Measurements from ENCODE around the gene EIF2B5.
"Not testable (repeated sequence)": the region's sequence is repeated elsewhere in the genome, so short reads cannot be mapped to it uniquely, and the experiment has no call there.

EIF2B5 gene

DNA sequence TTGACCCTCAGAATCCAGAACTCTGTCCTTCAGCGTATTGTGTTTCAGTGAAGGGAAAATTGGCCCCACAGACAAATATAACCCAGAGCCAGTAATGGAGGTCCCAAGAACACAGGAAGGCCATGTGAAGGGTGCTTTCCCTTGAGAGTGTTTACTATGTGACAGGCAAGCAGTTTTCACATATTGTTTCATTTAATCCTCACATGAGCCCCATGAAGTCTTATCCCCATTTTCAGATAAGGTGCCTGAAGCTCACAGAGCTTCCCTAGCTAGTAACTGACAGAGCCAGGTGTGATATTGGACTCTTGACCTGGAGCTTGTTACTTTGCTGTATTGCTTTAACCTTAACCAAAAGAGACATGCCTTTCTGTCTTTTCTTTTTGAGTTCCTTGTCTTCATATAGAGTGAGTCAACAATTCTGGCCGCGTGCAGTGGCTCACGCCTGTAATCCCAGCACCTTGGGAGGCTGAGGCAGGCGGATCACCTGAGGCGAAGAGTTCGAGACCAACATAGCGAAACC is 10.7 kb downstream of the EIF2B5 start:
- no peak for DNase-seq (ENCODE audit: low read depth in 3 of 3, low spot score in 1 of 3)

DNA sequence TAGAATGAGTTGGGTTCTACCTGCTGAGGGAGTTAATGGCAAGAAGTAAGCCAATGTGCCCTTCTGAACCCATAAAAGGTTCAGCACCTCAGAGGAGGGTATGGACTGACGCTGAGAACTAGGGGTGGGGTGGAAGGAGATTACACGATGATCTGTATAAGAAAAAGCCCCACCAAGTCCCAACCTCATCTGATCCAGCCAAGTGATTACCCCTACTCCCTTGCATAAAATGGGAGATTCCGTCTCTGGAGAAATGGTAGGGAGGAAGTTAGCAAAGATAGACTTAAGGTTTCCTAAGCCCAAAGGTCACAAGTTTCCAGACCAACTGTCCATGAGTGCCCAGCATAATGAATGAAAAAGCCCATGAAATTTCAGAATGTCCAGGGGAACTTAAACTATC is 12.9 kb downstream of the EIF2B5 start:
- DNase-seq (ENCODE audit: low read depth in 3 of 3, low spot score in 1 of 3) = no peak

DNA sequence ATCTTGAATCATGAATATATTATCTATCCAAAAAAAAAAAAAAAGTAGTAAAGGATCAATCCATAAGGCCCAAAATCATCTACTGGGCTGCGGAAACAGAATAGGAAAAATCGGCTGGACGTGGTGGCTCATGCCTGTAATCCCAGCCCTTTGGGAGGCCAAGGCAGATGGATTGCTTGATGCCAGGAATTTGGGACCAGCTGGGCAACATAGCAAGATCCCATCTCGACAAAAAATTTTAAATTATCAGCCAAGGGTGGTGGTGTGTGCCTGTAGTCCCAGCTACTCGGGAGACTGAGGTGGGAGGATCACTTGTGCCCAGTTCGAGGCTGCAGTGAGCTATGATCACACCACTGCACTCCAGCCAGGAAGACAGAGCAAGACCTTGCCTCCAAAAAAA is 14.0 kb downstream of the EIF2B5 start:
- DNase-seq (ENCODE audit: low read depth in 3 of 3, low spot score in 1 of 3) = no peak

DNA sequence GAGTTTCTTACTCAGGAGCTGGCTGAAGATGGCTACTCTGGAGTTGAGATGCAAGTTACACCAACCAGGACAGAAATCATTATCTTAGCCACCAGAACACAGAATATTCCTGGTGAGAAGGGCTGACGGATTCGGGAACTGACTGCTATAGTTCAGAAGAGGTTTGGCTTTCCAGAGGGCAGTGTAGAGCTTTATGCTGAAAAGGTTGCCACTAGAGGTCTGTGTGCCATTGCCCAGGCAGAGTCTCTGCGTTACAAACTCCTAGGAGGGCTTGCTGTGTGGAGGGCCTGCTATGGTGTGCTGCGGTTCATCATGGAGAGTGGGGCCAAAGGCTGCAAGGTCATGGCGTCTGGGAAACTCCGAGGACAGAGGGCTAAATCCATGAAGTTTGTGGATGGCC is 14.6 kb downstream of the EIF2B5 start:
- DNase-seq (ENCODE audit: low read depth in 3 of 3, low spot score in 1 of 3) = not testable (repeated sequence)

DNA sequence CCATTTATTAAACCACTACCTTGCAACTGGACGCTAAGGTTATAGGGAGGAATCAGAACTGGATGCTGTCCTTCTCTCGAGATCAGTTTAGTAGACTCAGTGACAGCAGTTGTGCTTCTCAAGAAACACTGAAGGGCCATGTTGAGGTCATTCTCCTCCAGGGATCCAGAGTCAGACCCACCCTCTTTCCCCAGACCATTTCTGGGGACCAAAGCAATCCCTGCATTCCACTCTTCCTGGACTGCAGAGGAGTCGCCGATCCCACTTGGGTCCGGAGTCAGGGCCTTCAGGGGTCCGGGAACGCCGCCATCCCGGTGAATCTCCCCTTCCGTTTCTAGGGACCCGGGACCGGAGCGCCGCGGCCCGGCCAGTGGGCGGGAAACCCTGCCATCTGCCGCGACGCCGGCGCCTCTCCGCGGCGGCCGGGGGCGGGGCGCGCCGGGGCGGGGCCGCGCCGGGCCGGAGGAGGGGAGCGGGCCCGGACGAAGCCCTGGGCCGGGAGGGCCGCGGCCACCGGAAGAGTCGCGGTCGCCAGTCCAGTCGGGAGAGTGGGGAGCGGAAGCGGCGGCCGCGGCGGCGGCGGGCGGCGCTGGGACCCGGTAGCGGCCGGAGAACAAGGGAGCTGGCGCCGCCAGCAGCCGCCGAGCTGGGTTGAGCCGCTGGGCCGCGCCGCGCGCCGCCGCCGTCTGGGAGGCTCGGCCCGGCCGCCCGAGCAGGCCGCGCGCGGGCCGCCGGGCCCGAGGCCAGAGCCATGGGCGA is 19.9 kb downstream of the EIF2B5 start, which contains the start of gene DVL3:
DVL3 (plus strand) TSS at position 493 of the 759 bp plus-strand sequence; CDS start at position 752, 259 bp downstream.
- peak in 1 of 3 donors; percentile 19 for DNase-seq (ENCODE audit: low read depth in 3 of 3, low spot score in 1 of 3)

DNA sequence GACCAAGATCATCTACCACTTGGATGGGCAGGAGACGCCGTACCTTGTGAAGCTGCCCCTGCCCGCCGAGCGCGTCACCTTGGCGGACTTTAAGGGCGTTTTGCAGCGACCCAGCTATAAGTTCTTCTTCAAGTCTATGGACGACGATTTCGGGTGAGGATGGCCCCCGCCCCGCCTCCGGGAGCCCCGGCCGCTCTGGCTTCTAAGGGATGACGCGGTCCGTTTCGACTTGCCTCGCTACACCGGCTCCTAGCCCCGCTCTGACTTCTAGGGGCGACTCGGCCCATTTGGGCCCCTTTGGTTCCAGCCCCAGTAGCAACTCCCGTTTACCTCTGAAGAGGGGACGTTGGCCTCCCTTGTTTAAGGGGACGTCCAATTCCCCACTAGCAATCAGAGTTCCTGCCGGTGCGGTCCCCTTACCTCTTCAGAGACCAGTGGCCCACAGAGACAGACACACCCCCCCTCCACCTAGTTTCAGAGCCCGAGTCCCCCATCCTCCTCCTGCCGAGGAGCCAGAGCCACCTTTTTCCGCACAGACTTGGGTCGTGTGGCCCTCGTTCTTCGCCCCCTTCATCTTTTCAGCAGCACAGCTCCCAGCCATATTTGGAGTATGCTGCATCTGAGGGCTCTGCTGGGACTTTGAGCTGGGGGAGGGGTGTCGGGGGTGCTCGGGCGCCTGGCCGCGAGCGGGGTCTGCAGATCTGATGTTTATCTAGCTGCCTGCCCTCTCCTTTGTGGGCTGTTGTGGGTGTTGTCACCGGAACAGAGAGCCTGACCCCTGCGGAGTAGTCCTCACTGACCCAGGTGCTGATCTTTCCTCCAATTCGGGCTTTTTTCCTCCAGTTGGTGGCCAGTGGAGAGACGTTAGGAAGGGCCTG is 20.7 kb downstream of the EIF2B5 start:
- DNase-seq (ENCODE audit: low read depth in 3 of 3, low spot score in 1 of 3) = peak in 1 of 3 donors; percentile 27

DNA sequence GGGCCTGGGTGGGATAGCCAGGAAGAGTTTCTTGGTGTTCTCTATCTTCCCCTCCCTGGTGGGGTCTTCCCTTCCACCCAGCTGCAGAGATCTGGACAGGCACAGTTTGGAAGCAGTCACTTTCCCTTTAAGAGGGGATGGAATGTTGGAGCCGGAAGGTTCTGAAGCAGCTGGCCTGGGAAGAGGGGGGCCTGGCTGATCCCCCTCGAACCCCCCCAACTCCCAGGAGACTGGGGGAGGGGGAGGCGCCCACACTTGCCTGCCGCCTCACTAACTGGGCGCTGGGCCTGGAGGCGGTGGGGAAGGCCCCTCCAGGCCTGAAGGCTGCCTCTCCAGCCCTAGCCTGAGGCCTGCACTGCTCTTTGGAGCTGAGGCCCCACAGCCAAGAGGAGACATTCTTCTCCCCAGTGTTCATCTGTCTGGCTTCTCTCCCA is 21.4 kb downstream of the EIF2B5 start:
- no peak for DNase-seq (ENCODE audit: low read depth in 3 of 3, low spot score in 1 of 3)

DNA sequence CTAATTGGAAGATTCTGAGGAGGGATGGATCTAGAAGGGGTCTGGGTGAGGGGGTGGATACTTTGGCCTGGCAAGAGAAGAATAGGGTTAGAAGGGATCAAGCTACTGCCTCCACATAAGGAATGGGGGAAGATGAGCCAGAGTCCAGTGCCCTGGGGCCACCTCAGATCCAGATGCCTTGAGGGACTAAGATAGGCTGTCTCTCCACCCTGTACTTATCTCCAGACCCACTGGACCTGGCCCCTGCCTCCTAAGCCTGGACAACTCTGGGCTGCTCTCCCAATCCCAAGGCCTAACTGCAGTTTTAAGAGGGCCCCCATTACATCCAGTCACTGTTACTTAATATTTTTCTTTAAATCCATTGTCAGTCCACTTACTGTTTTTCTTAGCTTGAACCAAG is 22.0 kb downstream of the EIF2B5 start:
- DNase-seq (ENCODE audit: low read depth in 3 of 3, low spot score in 1 of 3) = no peak

DNA sequence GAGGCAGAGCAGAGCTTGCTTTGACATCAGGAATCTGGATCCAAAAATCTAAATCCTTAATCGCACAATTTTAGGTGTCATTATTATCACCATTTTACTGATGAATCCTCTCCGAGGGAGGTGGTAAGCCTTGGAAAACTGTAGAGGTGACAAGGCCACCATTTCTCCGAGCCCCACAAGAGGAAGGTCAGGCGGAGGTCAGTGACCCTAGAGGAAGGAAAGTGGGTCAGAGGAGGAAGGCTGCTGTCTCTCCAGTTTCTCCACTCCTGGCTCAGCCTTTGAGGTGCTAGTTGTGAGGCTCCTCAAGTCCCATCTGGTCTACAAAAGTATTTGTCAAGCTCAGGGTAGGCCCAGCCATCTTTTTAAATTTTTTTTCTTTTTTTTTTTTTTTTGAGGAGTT is 23.2 kb downstream of the EIF2B5 start:
- no peak for DNase-seq (ENCODE audit: low read depth in 3 of 3, low spot score in 1 of 3)

DNA sequence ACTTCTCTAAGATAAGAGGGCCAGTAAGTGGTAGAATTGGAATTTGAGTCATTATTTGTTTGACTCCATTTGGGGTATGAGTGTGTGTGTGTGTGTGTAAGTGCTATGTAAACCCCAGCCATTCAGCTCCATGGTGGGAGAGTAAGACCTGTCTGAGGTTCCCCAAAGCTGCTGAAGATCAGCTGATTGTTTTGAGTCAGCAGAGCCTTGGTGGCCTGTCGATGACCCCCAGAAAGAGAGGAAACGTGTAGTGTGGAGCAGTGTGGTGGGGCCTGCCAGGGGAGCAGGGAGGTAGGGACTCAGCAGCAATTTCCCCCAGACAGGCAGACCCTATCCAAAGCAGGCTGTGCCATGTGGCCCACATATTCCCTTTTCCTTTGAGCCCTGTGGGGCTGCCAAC is 25.3 kb downstream of the EIF2B5 start:
- no peak for DNase-seq (ENCODE audit: low read depth in 3 of 3, low spot score in 1 of 3)

DNA sequence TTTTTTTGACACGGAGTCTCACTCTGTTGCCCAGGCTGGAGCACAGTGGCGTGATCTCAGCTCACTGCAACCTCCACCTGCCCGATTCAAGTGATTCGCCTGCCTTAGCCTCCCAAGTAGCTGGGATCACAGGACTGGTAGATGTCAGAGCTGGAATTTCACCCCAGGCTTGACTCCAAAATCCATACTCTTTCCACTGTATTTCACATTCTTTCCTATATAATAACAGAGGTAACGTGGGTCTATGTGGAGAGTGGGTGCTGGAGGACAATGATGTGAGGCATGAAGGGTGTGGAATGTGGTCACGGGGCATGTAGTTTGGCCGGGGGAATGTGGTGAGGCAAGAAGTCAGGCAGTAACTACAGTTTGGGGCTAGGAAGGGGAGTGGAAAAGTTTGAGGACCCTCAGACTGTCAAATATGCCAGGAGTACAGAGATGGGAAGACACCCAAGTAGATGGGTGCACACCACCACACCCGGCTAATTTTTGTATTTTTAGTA is 27.5 kb downstream of the EIF2B5 start:
- not testable (repeated sequence) for DNase-seq (ENCODE audit: low read depth in 3 of 3, low spot score in 1 of 3)

DNA sequence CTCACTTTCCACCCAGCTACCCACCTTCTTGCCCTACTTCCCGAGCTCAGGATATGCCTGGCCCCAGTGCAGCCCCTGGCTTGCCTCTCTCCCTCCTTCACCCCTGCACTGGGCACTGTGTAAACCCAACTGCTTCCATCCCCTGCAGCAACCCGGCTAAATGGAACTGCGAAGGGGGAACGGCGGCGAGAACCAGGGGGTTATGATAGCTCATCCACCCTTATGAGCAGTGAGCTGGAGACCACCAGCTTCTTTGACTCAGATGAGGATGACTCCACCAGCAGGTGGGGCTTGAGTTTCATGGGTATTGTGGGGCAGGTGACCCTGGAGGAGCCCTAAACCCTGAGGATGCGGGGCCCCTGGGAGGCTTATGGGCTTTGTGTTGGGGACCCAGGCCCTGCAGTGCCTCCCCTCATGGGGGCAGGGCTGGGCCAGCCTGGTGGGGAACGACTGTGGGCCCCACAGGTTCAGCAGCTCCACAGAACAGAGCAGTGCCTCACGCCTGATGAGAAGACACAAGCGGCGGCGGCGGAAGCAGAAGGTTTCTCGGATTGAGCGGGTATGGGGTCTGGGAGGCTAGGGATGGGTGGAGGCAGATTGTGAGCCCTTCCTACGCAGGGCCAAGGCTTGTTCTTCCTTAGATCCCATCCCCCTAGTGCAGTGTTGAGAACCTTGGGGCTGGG is 29.6 kb downstream of the EIF2B5 start:
- no peak for DNase-seq (ENCODE audit: low read depth in 3 of 3, low spot score in 1 of 3)

DNA sequence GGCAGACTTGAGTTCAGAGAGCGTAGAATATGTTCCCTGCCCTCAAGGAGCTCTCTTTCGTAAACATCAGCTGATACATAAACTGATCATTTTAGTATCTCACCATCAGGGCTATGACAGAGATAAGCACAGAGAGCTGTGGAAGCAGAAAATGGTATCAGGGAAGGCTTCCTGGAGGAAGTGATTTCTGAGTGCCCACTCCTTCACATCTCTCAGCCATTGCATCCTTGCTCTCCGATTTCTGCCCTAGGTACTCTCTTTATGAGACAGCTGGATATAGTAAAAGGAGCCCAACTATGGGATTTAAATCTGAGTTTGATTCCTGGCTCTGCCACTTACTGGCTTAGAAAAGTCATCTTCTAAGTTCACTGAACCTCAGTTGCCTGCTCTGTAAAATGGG is 30.4 kb downstream of the EIF2B5 start:
- DNase-seq (ENCODE audit: low read depth in 3 of 3, low spot score in 1 of 3) = no peak

DNA sequence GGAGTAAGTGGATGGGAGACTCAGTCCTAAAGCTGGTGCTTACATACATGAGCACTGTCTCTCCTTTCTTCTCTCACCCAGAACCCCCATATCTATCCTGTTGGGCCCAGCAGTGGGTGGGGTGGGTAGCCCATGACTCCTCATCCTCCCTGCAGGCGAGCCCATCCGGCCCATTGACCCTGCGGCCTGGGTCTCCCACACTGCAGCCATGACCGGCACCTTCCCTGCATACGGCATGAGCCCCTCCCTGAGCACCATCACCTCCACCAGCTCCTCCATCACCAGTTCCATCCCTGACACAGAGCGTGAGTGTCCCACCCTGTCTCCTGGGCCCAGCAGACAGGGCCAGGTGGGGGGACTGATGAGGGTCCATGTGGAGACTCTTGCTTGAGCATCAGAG is 31.5 kb downstream of the EIF2B5 start:
- DNase-seq (ENCODE audit: low read depth in 3 of 3, low spot score in 1 of 3) = no peak

DNA sequence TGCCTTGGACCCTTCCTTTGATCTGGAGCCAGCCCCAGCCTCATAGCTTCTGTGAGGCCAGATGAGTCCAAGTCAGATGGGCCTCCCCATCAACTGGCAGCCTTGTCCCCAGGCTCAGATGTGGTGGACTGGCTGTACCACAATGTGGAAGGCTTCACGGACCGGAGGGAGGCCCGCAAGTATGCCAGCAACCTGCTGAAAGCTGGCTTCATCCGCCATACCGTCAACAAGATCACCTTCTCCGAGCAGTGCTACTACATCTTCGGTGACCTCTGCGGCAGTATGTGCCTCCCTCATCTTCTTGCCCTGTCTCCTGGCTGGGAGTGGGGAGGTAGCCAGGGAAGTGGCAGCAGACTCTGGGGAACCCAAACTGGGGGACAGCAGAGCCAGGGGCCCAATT is 32.6 kb downstream of the EIF2B5 start:
- DNase-seq (ENCODE audit: low read depth in 3 of 3, low spot score in 1 of 3) = no peak

DNA sequence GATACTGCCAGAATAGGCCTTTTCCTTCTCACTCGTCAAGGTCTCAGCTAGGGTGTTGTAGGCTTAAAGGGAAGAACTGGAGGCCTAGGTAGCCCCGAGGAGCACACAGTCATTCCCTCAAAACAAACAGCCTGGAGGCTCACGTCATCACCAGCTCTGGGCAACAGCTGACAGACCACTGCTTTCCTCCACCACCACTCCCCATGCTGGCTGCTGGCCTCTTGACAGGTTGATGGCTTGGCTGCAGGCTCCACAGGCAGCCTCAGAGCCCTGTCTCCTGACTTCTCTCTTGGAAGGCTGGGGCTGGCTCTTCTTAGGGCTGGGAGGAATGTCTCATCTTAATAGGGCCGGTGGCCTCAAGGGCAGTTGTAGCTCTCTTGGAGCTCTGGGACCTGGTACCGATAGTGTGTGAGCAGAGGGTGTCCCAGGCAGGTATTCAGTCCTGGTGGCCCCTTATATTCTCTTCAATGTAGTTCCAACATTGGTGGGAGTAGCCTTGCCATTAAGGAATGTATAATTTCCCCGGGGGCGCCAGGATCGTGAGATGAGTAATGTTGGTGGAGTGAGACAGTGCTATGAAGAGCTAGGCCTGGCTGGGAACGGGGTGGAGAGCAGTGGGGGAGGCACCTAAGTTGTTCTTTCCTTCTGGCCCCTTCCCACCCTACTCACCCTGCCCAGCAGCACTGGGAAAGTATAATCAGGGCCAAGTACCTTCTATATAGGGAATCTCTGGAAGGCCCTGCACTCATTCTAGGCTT is 33.4 kb downstream of the EIF2B5 start:
- DNase-seq (ENCODE audit: low read depth in 3 of 3, low spot score in 1 of 3) = no peak

DNA sequence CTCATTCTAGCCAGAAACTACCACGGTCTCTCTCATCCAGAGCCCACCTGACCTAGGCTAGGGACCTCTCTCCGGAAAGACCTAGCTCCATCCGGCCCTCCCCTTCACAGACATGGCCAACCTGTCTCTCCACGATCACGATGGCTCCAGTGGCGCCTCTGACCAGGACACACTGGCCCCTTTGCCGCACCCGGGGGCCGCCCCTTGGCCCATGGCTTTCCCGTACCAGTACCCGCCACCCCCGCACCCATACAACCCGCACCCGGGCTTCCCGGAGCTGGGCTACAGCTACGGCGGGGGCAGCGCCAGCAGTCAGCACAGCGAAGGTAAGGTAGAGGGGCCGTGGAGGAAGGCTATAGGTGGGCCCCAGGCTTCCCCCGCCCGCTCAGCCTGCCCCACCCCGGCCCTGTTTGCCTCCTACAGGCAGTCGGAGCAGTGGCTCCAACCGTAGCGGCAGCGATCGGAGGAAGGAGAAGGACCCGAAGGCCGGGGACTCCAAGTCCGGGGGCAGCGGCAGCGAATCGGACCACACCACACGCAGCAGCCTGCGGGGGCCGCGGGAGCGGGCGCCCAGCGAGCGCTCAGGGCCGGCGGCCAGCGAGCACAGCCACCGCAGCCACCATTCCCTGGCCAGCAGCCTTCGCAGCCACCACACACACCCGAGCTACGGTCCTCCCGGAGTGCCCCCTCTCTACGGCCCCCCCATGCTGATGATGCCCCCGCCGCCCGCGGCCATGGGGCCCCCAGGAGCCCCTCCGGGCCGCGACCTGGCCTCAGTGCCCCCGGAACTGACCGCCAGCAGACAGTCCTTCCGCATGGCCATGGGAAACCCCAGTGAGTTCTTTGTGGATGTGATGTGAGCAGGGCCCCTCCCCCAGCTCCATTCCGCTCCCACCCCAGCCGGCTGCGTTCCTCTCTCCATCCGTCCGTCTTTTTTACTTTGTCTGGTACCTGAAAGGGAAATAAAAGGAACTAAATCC is 35.0 kb downstream of the EIF2B5 start:
- DNase-seq (ENCODE audit: low read depth in 3 of 3, low spot score in 1 of 3) = no peak

DNA sequence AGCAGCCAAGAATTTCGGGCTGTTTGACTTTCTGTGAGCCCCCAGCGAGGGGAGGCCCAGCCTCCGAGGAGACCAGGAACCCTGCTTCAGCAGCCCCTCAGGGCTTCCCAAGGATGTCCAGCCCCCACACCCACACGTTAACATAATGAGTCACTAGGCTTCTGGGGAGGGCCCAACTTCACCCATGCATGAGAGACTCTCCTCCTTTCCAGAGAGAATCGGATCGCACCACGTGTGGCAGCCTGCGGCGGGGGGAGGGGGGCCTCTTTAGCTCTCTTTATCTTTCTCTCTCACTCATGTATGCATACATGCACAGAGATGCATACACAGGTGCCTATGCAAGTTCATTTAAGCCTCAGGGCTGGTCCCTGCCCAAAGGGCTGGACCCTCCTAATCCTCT is 36.4 kb downstream of the EIF2B5 start:
- no peak for DNase-seq (ENCODE audit: low read depth in 3 of 3, low spot score in 1 of 3)

DNA sequence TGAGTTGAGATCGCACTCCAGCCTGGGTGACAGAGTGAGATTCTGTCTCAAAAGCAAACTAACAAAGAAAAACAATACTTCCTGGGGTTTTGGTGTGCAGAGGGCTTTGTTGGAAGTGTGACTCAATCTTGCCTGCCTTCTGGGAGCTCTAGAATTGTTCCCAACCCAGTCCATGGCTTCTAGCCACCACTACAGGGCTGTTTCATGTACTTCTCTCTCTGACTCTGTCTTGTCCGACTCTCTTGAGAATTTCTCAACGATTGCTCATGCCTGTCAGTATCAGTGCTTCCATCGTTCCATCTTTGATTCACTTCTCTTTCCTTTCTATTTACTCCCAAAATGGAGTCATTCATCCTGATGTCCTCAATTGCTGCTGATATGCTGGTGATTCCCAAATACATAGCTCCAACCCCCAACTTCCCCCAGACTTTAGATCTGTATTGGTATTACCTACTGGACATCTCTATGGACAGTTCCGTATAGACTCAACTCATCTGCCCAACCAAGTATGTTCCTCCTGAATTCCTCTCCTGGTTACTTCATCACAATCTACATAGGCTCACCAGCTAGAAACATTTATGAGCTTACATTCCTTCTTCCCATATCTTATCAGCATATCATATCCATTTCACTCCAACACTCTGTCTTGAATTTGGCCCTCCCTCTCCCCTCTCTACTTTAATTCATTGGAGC is 37.7 kb downstream of the EIF2B5 start:
- no peak for DNase-seq (ENCODE audit: low read depth in 3 of 3, low spot score in 1 of 3)
